Keratinocyte (primary cell): Measurements from ENCODE around the gene UMAD1. TPM values are rescaled to one million over a fixed set of nuclear protein-coding genes. Genes with fewer than 3 reads are reported as not detected.

Source experiments
- DNase-seq: peaks from one replicate; pipeline ENCODE4 v3.0.0-alpha.2; 2011; ENCODE audit warnings: low read depth, missing footprints, low spot score
- FAIRE-seq: peaks from 2 replicates; lab custom pipeline; 2011; peaks lifted over from hg19 to GRCh38; lab: Jason Lieb, UNC
- H2AFZ ChIP-seq: 2 replicates; pipeline ENCODE4 v1.6.0; 2012; ENCODE audit warnings: low read length, control low read depth, inconsistent platforms; ENCODE audit not compliant: control insufficient read depth
- H3K27ac ChIP-seq: 2 replicates; pipeline ENCODE4 v1.5.1; 2011; ENCODE audit warnings: low read length; ENCODE audit not compliant: control insufficient read depth, insufficient read depth
- H3K27me3 ChIP-seq: 3 replicates; pipeline ENCODE4 v1.6.0; 2011; ENCODE audit warnings: low read length; ENCODE audit not compliant: control insufficient read depth, insufficient read depth; ENCODE audit errors: extremely low read depth
- H3K36me3 ChIP-seq, 2 experiments: 2 replicates in 1 of 2; 3 replicates in 1 of 2; pipeline ENCODE4 v1.5.1; 2011; ENCODE audit warnings: low read length in 2 of 2, mild to moderate bottlenecking in 1 of 2; ENCODE audit not compliant: control insufficient read depth in 2 of 2, insufficient read depth in 2 of 2; ENCODE audit errors: extremely low read depth in 1 of 2
- H3K4me1 ChIP-seq: 3 replicates; pipeline ENCODE4 v1.5.1; 2011; ENCODE audit warnings: low read length; ENCODE audit not compliant: control insufficient read depth, insufficient read depth; ENCODE audit errors: extremely low read depth
- H3K4me2 ChIP-seq: 3 replicates; pipeline ENCODE4 v1.6.0; 2011; ENCODE audit warnings: low read depth, low read length; ENCODE audit not compliant: control insufficient read depth, insufficient read depth; ENCODE audit errors: extremely low read depth
- H3K4me3 ChIP-seq, 3 experiments: fragments of 200-600 bp in 1 of 3; sonication (generic) in 1 of 3; 2 replicates in 2 of 3; 3 replicates in 1 of 3; pipeline ENCODE4 v1.5.1; 2011 to 2016; ENCODE audit warnings: low read length in 3 of 3, mild to moderate bottlenecking in 3 of 3, control low read depth in 2 of 3, inconsistent platforms in 1 of 3, low read depth in 1 of 3, mixed read lengths in 1 of 3, mixed run types in 1 of 3, moderate library complexity in 1 of 3; ENCODE audit not compliant: control insufficient read depth in 2 of 3, insufficient read depth in 2 of 3; ENCODE audit errors: extremely low read depth in 1 of 3
- H3K79me2 ChIP-seq: 2 replicates; pipeline ENCODE4 v1.6.0; 2012; ENCODE audit warnings: low read length; ENCODE audit not compliant: control insufficient read depth, insufficient read depth
- H3K9ac ChIP-seq: 3 replicates; pipeline ENCODE4 v1.6.0; 2011; ENCODE audit warnings: low read length; ENCODE audit not compliant: control insufficient read depth, insufficient read depth; ENCODE audit errors: extremely low read depth
- H3K9me1 ChIP-seq: 3 replicates; pipeline ENCODE4 v1.6.0; 2011; ENCODE audit warnings: low read length; ENCODE audit not compliant: control insufficient read depth, insufficient read depth; ENCODE audit errors: extremely low read depth
- H3K9me3 ChIP-seq: 2 replicates; pipeline ENCODE4 v1.5.1; 2012; ENCODE audit warnings: low read depth, low read length; ENCODE audit not compliant: control insufficient read depth
- H4K20me1 ChIP-seq: 3 replicates; pipeline ENCODE4 v1.6.0; 2011; ENCODE audit warnings: low read length; ENCODE audit not compliant: control insufficient read depth, insufficient read depth; ENCODE audit errors: extremely low read depth
- EZH2 ChIP-seq: IDR thresholded peaks from one replicate; pipeline ENCODE4 v1.6.1; 2012; ENCODE audit warnings: inconsistent platforms, mild to moderate bottlenecking, low read length, moderate library complexity
- dilution Hi-C: fragments of 300-500 bp; cut with MboI; formaldehyde crosslinking; loops from one replicate; pipeline ENCODE4 v1.7.0; 2020; ENCODE audit warnings: low sequenced_read_pairs; ENCODE audit not compliant: extremely low pct_ligation_motif_present
- polyA plus RNA-seq, 5 experiments: library from polyadenylated mRNA; depleted of rRNA in 3 of 5; stranded (reverse) in 3 of 5; stranded (forward) in 1 of 5; unstranded in 1 of 5; fragments of >200 nt; gene quantifications; 1 replicate in 1 of 5; 2 replicates in 3 of 5; 3 replicates in 1 of 5; pipeline versions ENCODE4 v1.2.1 to v1.2.3, GENCODE V29; 2011 to 2012; ENCODE audit warnings: missing spikeins in 2 of 5, low read depth in 1 of 5, low replicate concordance in 1 of 5
- TF ChIP-seq, protein P1 (sequence below), 3 experiments: IDR thresholded peaks in 1 of 3; conservative IDR thresholded peaks in 1 of 3; optimal IDR thresholded peaks in 1 of 3; 2 replicates in 2 of 3; 3 replicates in 1 of 3; pipeline versions ENCODE3 to v1.5.1; 2011; ENCODE audit warnings: low read length in 3 of 3, mild to moderate bottlenecking in 3 of 3, moderate library complexity in 2 of 3, control low read depth in 1 of 3, inconsistent platforms in 1 of 3; ENCODE audit not compliant: insufficient read depth in 2 of 3; ENCODE audit errors: extremely low read depth in 1 of 3

The UMAD1 gene
- polyA plus RNA-seq, 1 donor (not counting 4 experiments of a cell fraction or from before 2014, with no cell fraction given) = 18.2 TPM

DNA sequence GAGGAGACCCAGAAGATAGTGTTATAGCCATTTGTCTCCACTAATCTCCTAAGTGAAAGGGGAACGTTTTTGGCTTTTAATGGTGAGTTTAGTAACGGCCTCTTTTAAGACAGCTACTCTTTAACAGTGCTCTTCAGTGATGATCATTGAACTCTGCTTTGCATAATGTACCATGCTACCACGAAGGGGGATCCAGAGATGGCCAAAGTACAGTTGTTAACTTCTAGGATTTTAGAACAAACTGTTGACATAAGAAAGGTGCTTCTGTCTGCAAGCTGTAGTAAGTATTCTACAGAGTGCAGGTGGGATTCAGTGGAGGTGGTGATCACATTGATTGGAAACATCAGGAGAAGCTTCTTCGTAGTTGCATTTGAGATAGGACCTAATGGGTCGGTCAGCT is 192.0 kb downstream of the UMAD1 start:
- FAIRE-seq (no peak), DNase-seq (no peak)
- H3K4me3 ChIP-seq = no peak overlapping the region
- dilution Hi-C loops = no loop called here
- no peaks in the 10 kb centered on the region for H3K27me3 ChIP-seq
- no peaks in the 10 kb centered on the region for H3K36me3 ChIP-seq
- no peak overlapping the region for H3K9ac ChIP-seq
- no peaks in the 10 kb centered on the region for H3K79me2 ChIP-seq
- no peaks in the 10 kb centered on the region for H3K9me1 ChIP-seq
- TF ChIP-seq, protein P1, sequence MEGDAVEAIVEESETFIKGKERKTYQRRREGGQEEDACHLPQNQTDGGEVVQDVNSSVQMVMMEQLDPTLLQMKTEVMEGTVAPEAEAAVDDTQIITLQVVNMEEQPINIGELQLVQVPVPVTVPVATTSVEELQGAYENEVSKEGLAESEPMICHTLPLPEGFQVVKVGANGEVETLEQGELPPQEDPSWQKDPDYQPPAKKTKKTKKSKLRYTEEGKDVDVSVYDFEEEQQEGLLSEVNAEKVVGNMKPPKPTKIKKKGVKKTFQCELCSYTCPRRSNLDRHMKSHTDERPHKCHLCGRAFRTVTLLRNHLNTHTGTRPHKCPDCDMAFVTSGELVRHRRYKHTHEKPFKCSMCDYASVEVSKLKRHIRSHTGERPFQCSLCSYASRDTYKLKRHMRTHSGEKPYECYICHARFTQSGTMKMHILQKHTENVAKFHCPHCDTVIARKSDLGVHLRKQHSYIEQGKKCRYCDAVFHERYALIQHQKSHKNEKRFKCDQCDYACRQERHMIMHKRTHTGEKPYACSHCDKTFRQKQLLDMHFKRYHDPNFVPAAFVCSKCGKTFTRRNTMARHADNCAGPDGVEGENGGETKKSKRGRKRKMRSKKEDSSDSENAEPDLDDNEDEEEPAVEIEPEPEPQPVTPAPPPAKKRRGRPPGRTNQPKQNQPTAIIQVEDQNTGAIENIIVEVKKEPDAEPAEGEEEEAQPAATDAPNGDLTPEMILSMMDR (optimal IDR thresholded peaks at IDR 0.05 in 1 of 3, IDR thresholded peaks at IDR 0.05 in 1 of 3, conservative IDR thresholded peaks at IDR 0.05 in 1 of 3; ENCODE audit: extremely low read depth in 1 of 3, insufficient read depth in 2 of 3, low read length in 3 of 3) = no peak
- TF ChIP-seq EZH2 = no peak
- no peak overlapping the region for H2AFZ ChIP-seq
- H3K4me2 ChIP-seq = no peak overlapping the region
- peaks cover 8% of the 10 kb centered on the region for H3K4me1 ChIP-seq
- H4K20me1 ChIP-seq = no peaks in the 10 kb centered on the region
- no peak overlapping the region for H3K27ac ChIP-seq
- H3K9me3 ChIP-seq = no peaks in the 10 kb centered on the region

DNA sequence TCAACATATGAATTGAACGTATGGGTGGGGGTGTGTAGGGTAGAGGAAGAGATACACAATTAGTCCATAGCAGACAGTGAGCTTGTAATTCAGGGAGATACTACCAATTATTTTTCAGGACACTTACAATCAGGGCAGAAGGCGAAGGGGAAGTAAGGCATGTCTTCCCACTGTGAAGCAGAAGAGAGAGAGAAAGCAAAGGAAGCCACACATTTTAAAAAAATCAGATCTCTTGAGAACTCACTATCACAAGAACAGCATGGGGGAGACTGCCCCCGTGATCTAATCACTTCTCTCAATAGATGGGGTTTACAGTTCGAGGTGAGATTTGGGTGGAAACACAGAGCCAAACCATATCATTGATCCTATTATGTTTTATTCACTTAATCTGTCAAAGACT is 194.2 kb downstream of the UMAD1 start:
- FAIRE-seq = no peak

More for the DNA sequence above, 194.2 kb downstream of the UMAD1 start:
- Histone ChIP-seq H3K9me1 (no peaks in the 10 kb centered on the region), H3K9ac (no peak overlapping the region), H3K79me2 (no peaks in the 10 kb centered on the region), H3K4me3 (no peak overlapping the region), H3K9me3 (no peaks in the 10 kb centered on the region), H3K4me1 (peaks cover 6% of the 10 kb centered on the region), H3K27ac (no peak overlapping the region), H2AFZ (no peak overlapping the region), H4K20me1 (no peaks in the 10 kb centered on the region), H3K36me3 (no peaks in the 10 kb centered on the region), H3K27me3 (no peaks in the 10 kb centered on the region), H3K4me2 (no peak overlapping the region)
- dilution Hi-C loops = no loop called here
- TF ChIP-seq, protein P1 (optimal IDR thresholded peaks at IDR 0.05 in 1 of 3, IDR thresholded peaks at IDR 0.05 in 1 of 3, conservative IDR thresholded peaks at IDR 0.05 in 1 of 3; ENCODE audit: extremely low read depth in 1 of 3, insufficient read depth in 2 of 3, low read length in 3 of 3) = no peak
- no peak for DNase-seq
